ENCODE results near the gene FOXM1.

DNA sequence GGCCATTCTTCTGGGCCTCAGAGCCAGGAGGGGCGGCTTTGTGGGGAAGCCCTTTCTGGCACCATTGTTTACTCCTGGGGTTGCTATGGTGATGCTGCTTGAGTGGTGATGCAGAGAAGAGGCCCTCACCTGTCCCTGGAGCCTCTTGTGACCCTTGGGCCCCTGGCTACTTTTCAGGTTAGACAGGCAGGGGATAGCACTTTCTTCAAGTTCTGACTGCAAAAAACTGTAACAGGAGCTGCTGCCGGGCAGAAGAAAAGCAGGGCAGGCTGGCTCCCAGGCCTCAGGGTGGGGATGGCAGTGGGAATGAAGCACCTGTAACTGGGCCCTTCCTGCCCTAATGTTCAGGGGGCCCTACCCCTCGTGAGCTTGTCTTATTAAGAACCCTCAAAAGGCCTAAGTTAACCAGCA lies 19.9 kb downstream of the FOXM1 start, which contains the start of gene TEX52:
- TF ChIP-seq EZH2 (IDR thresholded peaks at IDR 0.05; ENCODE audit: borderline replicate concordance, low read depth, low read length, severe bottlenecking): no peak
- TF ChIP-seq, protein P1, sequence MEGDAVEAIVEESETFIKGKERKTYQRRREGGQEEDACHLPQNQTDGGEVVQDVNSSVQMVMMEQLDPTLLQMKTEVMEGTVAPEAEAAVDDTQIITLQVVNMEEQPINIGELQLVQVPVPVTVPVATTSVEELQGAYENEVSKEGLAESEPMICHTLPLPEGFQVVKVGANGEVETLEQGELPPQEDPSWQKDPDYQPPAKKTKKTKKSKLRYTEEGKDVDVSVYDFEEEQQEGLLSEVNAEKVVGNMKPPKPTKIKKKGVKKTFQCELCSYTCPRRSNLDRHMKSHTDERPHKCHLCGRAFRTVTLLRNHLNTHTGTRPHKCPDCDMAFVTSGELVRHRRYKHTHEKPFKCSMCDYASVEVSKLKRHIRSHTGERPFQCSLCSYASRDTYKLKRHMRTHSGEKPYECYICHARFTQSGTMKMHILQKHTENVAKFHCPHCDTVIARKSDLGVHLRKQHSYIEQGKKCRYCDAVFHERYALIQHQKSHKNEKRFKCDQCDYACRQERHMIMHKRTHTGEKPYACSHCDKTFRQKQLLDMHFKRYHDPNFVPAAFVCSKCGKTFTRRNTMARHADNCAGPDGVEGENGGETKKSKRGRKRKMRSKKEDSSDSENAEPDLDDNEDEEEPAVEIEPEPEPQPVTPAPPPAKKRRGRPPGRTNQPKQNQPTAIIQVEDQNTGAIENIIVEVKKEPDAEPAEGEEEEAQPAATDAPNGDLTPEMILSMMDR (IDR thresholded peaks at IDR 0.05; ENCODE audit: borderline replicate concordance, extremely low read depth, low read length, poor library complexity, severe bottlenecking): no peak
